Mesendoderm (in vitro differentiated cells): ENCODE results near the gene PRPF39. TPM values are rescaled to one million over a fixed set of nuclear protein-coding genes. Genes with fewer than 3 reads are reported as not detected.

ENCODE experiments used
- DNase-seq: peaks from one replicate; pipeline ENCODE4 v3.0.0; 2013
- H2AK5ac ChIP-seq: 2 replicates; pipeline ENCODE4 v1.6.1; 2013; ENCODE audit warnings: low read length, inconsistent platforms
- H2BK120ac ChIP-seq: 2 replicates; pipeline ENCODE4 v1.6.1; 2013; ENCODE audit warnings: low read depth, mild to moderate bottlenecking, low read length, moderate library complexity, mixed read lengths
- H2BK15ac ChIP-seq: replicated peaks from 2 replicates; pipeline ENCODE4 v1.6.1; 2013; ENCODE audit warnings: low read depth, mild to moderate bottlenecking, moderate library complexity
- H2BK5ac ChIP-seq: 2 replicates; pipeline ENCODE4 v1.6.1; 2013; ENCODE audit warnings: low read length, inconsistent platforms
- H3K18ac ChIP-seq: 2 replicates; pipeline ENCODE4 v1.6.1; 2013; ENCODE audit warnings: mild to moderate bottlenecking, low read length, mixed read lengths
- H3K23ac ChIP-seq: one replicate; pipeline ENCODE4 v1.6.1; 2013; ENCODE audit warnings: low read length
- H3K27ac ChIP-seq: 2 replicates; pipeline ENCODE4 v1.5.1; 2013; ENCODE audit warnings: low read depth, mild to moderate bottlenecking, inconsistent platforms, low read length, moderate library complexity
- H3K27me3 ChIP-seq: 2 replicates; pipeline ENCODE4 v1.6.1; 2013; ENCODE audit warnings: low read length, control low read depth, mild to moderate bottlenecking, inconsistent platforms; ENCODE audit not compliant: insufficient read depth, poor library complexity
- H3K36me3 ChIP-seq: 2 replicates; pipeline ENCODE4 v1.6.1; 2013; ENCODE audit warnings: low read length, inconsistent platforms; ENCODE audit not compliant: control insufficient read depth, insufficient read depth
- H3K4ac ChIP-seq: one replicate; pipeline ENCODE4 v1.6.1; 2013; ENCODE audit warnings: low read depth, mild to moderate bottlenecking, low read length, moderate library complexity
- H3K4me1 ChIP-seq: 2 replicates; pipeline ENCODE4 v1.6.1; 2013; ENCODE audit warnings: low read depth, low read length, inconsistent platforms; ENCODE audit not compliant: control insufficient read depth
- H3K4me2 ChIP-seq: 2 replicates; pipeline ENCODE4 v1.6.1; 2013; ENCODE audit warnings: low read length
- H3K4me3 ChIP-seq: 2 replicates; pipeline ENCODE4 v1.5.1; 2013; ENCODE audit warnings: mild to moderate bottlenecking, low read length
- H3K56ac ChIP-seq: one replicate; pipeline ENCODE4 v1.6.1; 2013; ENCODE audit warnings: low read length
- H3K79me1 ChIP-seq: 2 replicates; pipeline ENCODE4 v1.6.1; 2013; ENCODE audit warnings: low read length, inconsistent platforms
- H3K79me2 ChIP-seq: 2 replicates; pipeline ENCODE4 v1.6.1; 2013; ENCODE audit warnings: mild to moderate bottlenecking, low read length; ENCODE audit not compliant: control insufficient read depth, insufficient read depth
- H3K9ac ChIP-seq: 2 replicates; pipeline ENCODE4 v1.6.1; 2013; ENCODE audit warnings: low read length, inconsistent platforms
- H4K5ac ChIP-seq: one replicate; pipeline ENCODE4 v1.6.1; 2013; ENCODE audit warnings: low read length
- H4K8ac ChIP-seq: one replicate; pipeline ENCODE4 v1.6.1; 2013; ENCODE audit warnings: low read depth, mild to moderate bottlenecking, control low read depth, low read length, moderate library complexity
- WGBS: extraction: QIAGEN DNeasy Blood & Tissue Kit; methylation state at CpG from one replicate; pipeline ENCODE4 v1.1.7; 2013; ENCODE audit warnings: low lambda C conversion rate, missing lambda C conversion rate; ENCODE audit not compliant: insufficient coverage; ENCODE audit errors: extremely low coverage; 5-methylcytosine and 5-hydroxymethylcytosine counted together
- polyA plus RNA-seq, 2 experiments: library from polyadenylated mRNA; stranded (reverse); fragments of 200-250 nt; gene quantifications; one replicate each; pipeline ENCODE4 v1.2.3, GENCODE V29; 2013

Gene PRPF39, protein sequence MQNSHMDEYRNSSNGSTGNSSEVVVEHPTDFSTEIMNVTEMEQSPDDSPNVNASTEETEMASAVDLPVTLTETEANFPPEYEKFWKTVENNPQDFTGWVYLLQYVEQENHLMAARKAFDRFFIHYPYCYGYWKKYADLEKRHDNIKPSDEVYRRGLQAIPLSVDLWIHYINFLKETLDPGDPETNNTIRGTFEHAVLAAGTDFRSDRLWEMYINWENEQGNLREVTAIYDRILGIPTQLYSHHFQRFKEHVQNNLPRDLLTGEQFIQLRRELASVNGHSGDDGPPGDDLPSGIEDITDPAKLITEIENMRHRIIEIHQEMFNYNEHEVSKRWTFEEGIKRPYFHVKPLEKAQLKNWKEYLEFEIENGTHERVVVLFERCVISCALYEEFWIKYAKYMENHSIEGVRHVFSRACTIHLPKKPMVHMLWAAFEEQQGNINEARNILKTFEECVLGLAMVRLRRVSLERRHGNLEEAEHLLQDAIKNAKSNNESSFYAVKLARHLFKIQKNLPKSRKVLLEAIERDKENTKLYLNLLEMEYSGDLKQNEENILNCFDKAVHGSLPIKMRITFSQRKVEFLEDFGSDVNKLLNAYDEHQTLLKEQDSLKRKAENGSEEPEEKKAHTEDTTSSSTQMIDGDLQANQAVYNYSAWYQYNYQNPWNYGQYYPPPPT
- polyA plus RNA-seq (2013, experiment 1 of 2), result 17.7 TPM
- 17.3 TPM for polyA plus RNA-seq (2013, experiment 2 of 2)

DNA sequence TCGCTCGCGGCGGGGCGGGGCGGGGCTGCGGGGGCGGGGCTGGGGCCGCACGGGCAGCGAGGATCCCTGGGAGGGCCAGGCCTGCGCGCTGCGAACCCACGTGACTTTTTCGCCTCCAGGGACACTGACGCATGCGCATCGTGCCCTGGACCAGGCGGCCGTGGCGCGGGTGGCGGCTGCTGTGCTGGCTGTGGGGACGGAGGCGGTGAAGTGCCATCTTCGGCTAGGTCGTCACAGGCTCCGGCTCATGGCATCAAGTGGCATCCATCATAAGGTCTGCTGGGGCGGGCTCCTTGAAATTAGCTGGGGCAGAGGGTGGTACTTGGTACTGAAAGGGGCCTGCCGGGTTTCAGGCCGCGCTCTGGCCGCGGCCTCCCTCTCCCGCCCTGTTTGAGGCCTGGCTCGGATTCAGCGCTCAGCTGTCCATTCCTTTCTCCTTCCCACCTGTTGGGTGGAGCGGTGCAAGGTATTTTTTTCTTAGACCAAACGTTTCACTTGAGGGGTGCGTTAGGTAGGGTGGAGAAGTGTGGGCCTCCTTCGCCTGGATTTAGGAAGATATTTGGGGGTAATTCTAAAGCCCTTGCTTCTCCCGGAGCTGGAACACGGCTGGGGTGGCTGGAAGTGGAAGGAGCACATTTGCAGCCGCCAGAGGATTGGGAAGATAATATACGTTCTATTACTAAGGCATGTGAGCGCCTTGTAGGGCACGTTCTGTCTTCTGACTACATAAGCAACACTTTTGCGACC is at the start of gene PRPF39:
Gene PRPF39, plus strand, starts transcription at position 141 of the 747 bp plus-strand sequence. CDS start 11,124 bp downstream, outside the sequence.
- no peak within 1 kb of the TSS for H2AK5ac ChIP-seq
- no peaks in the 10 kb centered on the region for H3K27me3 ChIP-seq
- no CpG with 5 or more reads among the region's 49 CpGs for WGBS
- peak within 1 kb of the TSS; percentile 82 for H3K56ac ChIP-seq
- H4K8ac ChIP-seq, result peak within 1 kb of the TSS; percentile 16
- no peak within 1 kb of the TSS for H2BK15ac ChIP-seq
- peaks cover 46% of the 10 kb centered on the region for H3K79me2 ChIP-seq
- H3K23ac ChIP-seq, result no peak within 1 kb of the TSS
- peak within 1 kb of the TSS; percentile 40 for H3K27ac ChIP-seq
- H2BK5ac ChIP-seq, result peak within 1 kb of the TSS; percentile 17
- no peaks in the 10 kb centered on the region for H3K4me1 ChIP-seq
- H3K36me3 ChIP-seq, result no peaks in the 10 kb centered on the region
- peak within 1 kb of the TSS; percentile 45 for H3K4ac ChIP-seq
- no peaks in the 10 kb centered on the region for H3K79me1 ChIP-seq
- H3K9ac ChIP-seq, result peak within 1 kb of the TSS; percentile 76
- peak; percentile 96 for DNase-seq
- no peak within 1 kb of the TSS for H4K5ac ChIP-seq
- H3K18ac ChIP-seq, result peak within 1 kb of the TSS; percentile 35
- peak within 1 kb of the TSS; percentile 61 for H2BK120ac ChIP-seq
- H3K4me2 ChIP-seq, result peak within 1 kb of the TSS; percentile 49
- H3K4me3 ChIP-seq, result peak within 1 kb of the TSS; percentile 90

DNA sequence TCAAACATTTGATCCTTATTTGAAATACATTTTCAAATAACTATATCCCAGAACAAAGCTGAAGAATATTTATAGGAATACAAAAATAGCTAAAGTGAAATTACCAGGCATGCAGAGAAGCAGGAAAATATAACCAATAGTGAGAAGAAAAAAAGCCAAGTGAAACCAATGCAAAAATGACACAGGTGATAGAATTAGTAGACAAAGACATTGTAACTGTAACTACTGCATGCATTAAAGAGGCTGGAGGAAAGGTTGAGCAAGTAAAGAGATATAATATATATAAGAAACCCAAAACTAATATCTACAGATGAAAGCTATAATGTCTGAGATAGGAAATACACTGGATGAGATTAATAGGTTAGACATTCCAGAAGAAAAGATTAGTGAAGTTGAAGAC is 49.2 kb upstream of the PRPF39 start:
- H2BK120ac ChIP-seq, result no peak overlapping the region
- H2BK15ac ChIP-seq, result no peak overlapping the region
- no peak overlapping the region for H4K8ac ChIP-seq
- H3K4me1 ChIP-seq, result no peaks in the 10 kb centered on the region
- H3K36me3 ChIP-seq, result no peaks in the 10 kb centered on the region
- H3K27me3 ChIP-seq, result no peaks in the 10 kb centered on the region
- no peak overlapping the region for H3K23ac ChIP-seq
- no peak overlapping the region for H2AK5ac ChIP-seq
- no peak overlapping the region for H3K4me3 ChIP-seq
- no peak overlapping the region for H4K5ac ChIP-seq
- H3K79me1 ChIP-seq, result no peaks in the 10 kb centered on the region
- H3K79me2 ChIP-seq, result no peaks in the 10 kb centered on the region
- H3K9ac ChIP-seq, result no peak overlapping the region
- no peak overlapping the region for H3K4me2 ChIP-seq
- H3K56ac ChIP-seq, result no peak overlapping the region
- H3K18ac ChIP-seq, result no peak overlapping the region
- H3K27ac ChIP-seq, result no peak overlapping the region
- no peak overlapping the region for H3K4ac ChIP-seq
- H2BK5ac ChIP-seq, result no peak overlapping the region
- DNase-seq, result no peak

DNA sequence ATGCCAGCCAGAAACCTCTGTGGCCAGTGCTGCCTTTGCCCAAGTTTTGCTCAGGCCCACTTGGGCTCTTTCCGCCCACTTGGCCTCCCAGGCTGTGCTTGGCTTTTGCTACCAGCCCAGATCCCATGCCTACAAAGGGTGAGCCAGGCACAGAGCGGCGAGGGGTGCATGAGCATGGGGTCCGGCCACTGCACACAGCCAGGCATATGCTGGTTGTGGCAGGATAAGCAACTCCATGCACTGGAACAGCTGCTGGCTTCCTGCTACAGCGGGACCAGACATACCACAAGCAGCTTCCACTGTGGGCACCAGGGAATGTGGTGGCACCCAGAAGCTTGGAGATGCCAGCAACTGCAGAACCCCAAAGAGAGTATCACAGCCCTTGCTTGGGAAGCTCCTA is 45.7 kb upstream of the PRPF39 start:
- WGBS, result no CpG with 5 or more reads among the region's 5 CpGs
- Histone ChIP-seq H2BK5ac (no peak overlapping the region), H4K5ac (no peak overlapping the region), H2AK5ac (no peak overlapping the region), H3K27ac (no peak overlapping the region), H3K4ac (no peak overlapping the region), H3K79me2 (no peaks in the 10 kb centered on the region), H3K4me2 (no peak overlapping the region), H2BK15ac (no peak overlapping the region), H3K23ac (no peak overlapping the region), H3K4me1 (no peaks in the 10 kb centered on the region), H3K18ac (no peak overlapping the region), H3K56ac (no peak overlapping the region), H3K79me1 (no peaks in the 10 kb centered on the region), H2BK120ac (no peak overlapping the region), H3K27me3 (no peaks in the 10 kb centered on the region), H3K9ac (no peak overlapping the region), H4K8ac (no peak overlapping the region), H3K4me3 (no peak overlapping the region), H3K36me3 (no peaks in the 10 kb centered on the region)
- no peak for DNase-seq

- DNase-seq, result peak; percentile 59
- H3K4me3 ChIP-seq, result no peak overlapping the region
- H2BK15ac ChIP-seq, result no peak overlapping the region
- no peak overlapping the region for H3K56ac ChIP-seq
- H3K27me3 ChIP-seq, result no peaks in the 10 kb centered on the region
- H3K23ac ChIP-seq, result no peak overlapping the region
- H3K79me2 ChIP-seq, result no peaks in the 10 kb centered on the region
- no peak overlapping the region for H3K18ac ChIP-seq
- H2AK5ac ChIP-seq, result no peak overlapping the region
- no peak overlapping the region for H4K5ac ChIP-seq
- H3K36me3 ChIP-seq, result no peaks in the 10 kb centered on the region
- H3K9ac ChIP-seq, result no peak overlapping the region
- no peak overlapping the region for H3K4ac ChIP-seq
- H3K79me1 ChIP-seq, result no peaks in the 10 kb centered on the region
- no CpG with 5 or more reads among the region's 5 CpGs for WGBS
- no peaks in the 10 kb centered on the region for H3K4me1 ChIP-seq
- no peak overlapping the region for H3K4me2 ChIP-seq
- no peak overlapping the region for H4K8ac ChIP-seq
- no peak overlapping the region for H2BK5ac ChIP-seq
- no peak overlapping the region for H3K27ac ChIP-seq
- no peak overlapping the region for H2BK120ac ChIP-seq
Measured at GRCh38 chr14:45038865-45039264, 45.1 kb upstream of the PRPF39 start.

DNA sequence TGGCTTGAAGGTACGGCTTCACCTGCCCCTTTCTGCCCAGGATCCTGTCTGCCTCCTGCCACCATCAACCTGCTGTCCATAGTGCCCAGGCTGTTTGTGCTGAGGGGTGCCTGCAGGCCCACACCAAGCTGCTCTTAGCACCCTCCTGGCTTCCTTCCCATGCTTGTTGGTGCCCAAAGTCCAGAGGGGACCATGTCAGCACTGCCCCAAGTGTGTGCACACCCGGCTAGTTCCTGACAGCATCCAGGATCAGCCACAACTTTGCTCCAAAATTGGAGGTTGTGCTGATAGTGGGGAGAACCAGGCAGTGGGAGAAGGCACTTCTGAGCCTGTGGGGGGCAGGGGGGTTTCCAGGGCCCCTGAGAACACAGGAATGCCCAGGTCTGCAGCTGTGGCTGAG is 44.5 kb upstream of the PRPF39 start:
- H3K27me3 ChIP-seq, result no peaks in the 10 kb centered on the region
- no peak overlapping the region for H2AK5ac ChIP-seq
- H3K27ac ChIP-seq, result no peak overlapping the region
- no peaks in the 10 kb centered on the region for H3K36me3 ChIP-seq
- no peaks in the 10 kb centered on the region for H3K4me1 ChIP-seq
- H3K18ac ChIP-seq, result no peak overlapping the region
- H3K4me2 ChIP-seq, result no peak overlapping the region
- no peak for DNase-seq
- no peak overlapping the region for H4K8ac ChIP-seq
- H3K23ac ChIP-seq, result no peak overlapping the region
- no peaks in the 10 kb centered on the region for H3K79me2 ChIP-seq
- H3K79me1 ChIP-seq, result no peaks in the 10 kb centered on the region
- no peak overlapping the region for H3K56ac ChIP-seq
- no peak overlapping the region for H2BK5ac ChIP-seq
- no peak overlapping the region for H3K4me3 ChIP-seq
- no peak overlapping the region for H4K5ac ChIP-seq
- no peak overlapping the region for H2BK120ac ChIP-seq
- H3K4ac ChIP-seq, result no peak overlapping the region
- no peak overlapping the region for H2BK15ac ChIP-seq
- no CpG with 5 or more reads among the region's 2 CpGs for WGBS
- no peak overlapping the region for H3K9ac ChIP-seq
